ENCODE results near the gene GRAMD4. TPM values are rescaled to one million over a fixed set of nuclear protein-coding genes. Genes with fewer than 3 reads are reported as not detected.

The GRAMD4 gene
- total RNA-seq, 1 experiment from 2014 or later = 19.8 TPM

DNA sequence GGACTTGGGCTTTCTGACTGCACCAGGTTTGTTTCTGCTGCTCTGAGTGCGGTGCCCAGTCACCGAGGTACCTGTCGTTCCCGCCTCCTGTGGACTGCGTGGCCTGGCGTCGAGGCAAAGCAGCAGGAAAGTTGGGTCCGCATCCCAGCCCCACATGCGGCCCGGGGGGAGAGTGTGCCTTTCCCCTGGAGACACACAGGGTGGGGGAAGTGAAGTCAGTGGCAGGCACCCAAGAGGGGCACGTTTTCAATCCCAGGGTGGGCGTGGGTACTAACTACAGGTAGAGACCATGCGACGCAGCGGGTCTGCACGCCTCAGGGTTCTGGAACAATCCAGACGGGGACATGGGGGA lies 25.3 kb upstream of the GRAMD4 start:
- no peaks in the 10 kb centered on the region for H4K20me1 ChIP-seq (ENCODE audit: control insufficient read depth, insufficient read depth, insufficient read length)
- no peak overlapping the region for H3T11ph ChIP-seq (ENCODE audit: low read length)
- Mint-ChIP-seq H3K36me3 (ENCODE audit: insufficient read depth in 1 of 3, low read depth in 3 of 3) (no peaks in the 10 kb centered on the region), H3K27me3 (ENCODE audit: low read depth) (no peaks in the 10 kb centered on the region), H3K9me3 (no peaks in the 10 kb centered on the region), H3K27ac (no peak overlapping the region), H3K4me1 (peaks cover 6 to 17% of the 10 kb centered on the region in 2 experiments), H3K4me3 (no peak overlapping the region)
- H3K27ac ChIP-seq (ENCODE audit: insufficient read length, low read depth, low read length) = no peak overlapping the region
- no peak overlapping the region for H2AK5ac ChIP-seq (ENCODE audit: insufficient read length, low read length)
- H3K14ac ChIP-seq (ENCODE audit: insufficient read depth, low read length) = no peak overlapping the region
- no peaks in the 10 kb centered on the region for H3K79me2 ChIP-seq (ENCODE audit: insufficient read depth, low read length)
- H3K27me3 ChIP-seq (ENCODE audit: insufficient read depth, low read length) = no peaks in the 10 kb centered on the region
- no peaks in the 10 kb centered on the region for H3K79me1 ChIP-seq (ENCODE audit: insufficient read depth, low read depth, low read length, poor library complexity, severe bottlenecking)
- DNase-seq = no peak
- H2BK12ac ChIP-seq (ENCODE audit: insufficient read length, low read depth, low read length) = no peak overlapping the region
- H2BK15ac ChIP-seq (ENCODE audit: low read depth, low read length) = no peak overlapping the region
- TF ChIP-seq, protein P1, sequence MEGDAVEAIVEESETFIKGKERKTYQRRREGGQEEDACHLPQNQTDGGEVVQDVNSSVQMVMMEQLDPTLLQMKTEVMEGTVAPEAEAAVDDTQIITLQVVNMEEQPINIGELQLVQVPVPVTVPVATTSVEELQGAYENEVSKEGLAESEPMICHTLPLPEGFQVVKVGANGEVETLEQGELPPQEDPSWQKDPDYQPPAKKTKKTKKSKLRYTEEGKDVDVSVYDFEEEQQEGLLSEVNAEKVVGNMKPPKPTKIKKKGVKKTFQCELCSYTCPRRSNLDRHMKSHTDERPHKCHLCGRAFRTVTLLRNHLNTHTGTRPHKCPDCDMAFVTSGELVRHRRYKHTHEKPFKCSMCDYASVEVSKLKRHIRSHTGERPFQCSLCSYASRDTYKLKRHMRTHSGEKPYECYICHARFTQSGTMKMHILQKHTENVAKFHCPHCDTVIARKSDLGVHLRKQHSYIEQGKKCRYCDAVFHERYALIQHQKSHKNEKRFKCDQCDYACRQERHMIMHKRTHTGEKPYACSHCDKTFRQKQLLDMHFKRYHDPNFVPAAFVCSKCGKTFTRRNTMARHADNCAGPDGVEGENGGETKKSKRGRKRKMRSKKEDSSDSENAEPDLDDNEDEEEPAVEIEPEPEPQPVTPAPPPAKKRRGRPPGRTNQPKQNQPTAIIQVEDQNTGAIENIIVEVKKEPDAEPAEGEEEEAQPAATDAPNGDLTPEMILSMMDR (conservative IDR thresholded peaks at IDR 0.05) = no peak
- H3K56ac ChIP-seq (ENCODE audit: insufficient read length, low read depth, low read length) = no peak overlapping the region
- no peak overlapping the region for H2BK20ac ChIP-seq (ENCODE audit: low read depth, low read length, poor library complexity, severe bottlenecking)
- H2BK120ac ChIP-seq (ENCODE audit: low read depth, low read length, poor library complexity, severe bottlenecking) = no peak overlapping the region
- H3K4ac ChIP-seq (ENCODE audit: low read depth, low read length) = no peak overlapping the region
- H2BK5ac ChIP-seq (ENCODE audit: insufficient read length, low read length) = no peak overlapping the region
- H3K4me2 ChIP-seq (ENCODE audit: insufficient read depth, insufficient read length, low read length) = no peak overlapping the region
- H3K9me3 ChIP-seq (ENCODE audit: control insufficient read depth, low read depth, low read length) = no peaks in the 10 kb centered on the region
- H3K9ac ChIP-seq (ENCODE audit: extremely low read depth, insufficient read length, low read length) = no peak overlapping the region
- WGBS (ENCODE audit: extremely low coverage, insufficient read length, low lambda C conversion rate) = no CpG with 5 or more reads among the region's 17 CpGs
- no peak overlapping the region for H4K91ac ChIP-seq (ENCODE audit: insufficient read length, low read depth, low read length)
- H3K23me2 ChIP-seq (ENCODE audit: insufficient read length, low read depth, low read length, poor library complexity, severe bottlenecking) = no peaks in the 10 kb centered on the region
- no peak overlapping the region for H2AFZ ChIP-seq (ENCODE audit: low read length)
- no peak overlapping the region for H4K8ac ChIP-seq (replicated peaks; ENCODE audit: insufficient read length, low read depth, low read length)
- H4K5ac ChIP-seq (ENCODE audit: insufficient read length, low read depth, low read length) = no peak overlapping the region
- H3K23ac ChIP-seq (ENCODE audit: insufficient read length, low read depth, low read length) = no peak overlapping the region
- no peak overlapping the region for H3K18ac ChIP-seq (ENCODE audit: insufficient read length, low read depth, low read length)
- H3K4me1 ChIP-seq (ENCODE audit: insufficient read depth, low read length) = peaks cover 2% of the 10 kb centered on the region; the same call in 1 of the 2 replicates

Measured in H9 (cell line).